HG02798 (cell line): ENCODE results near the gene CYP27B1.
"Not testable (repeated sequence)": the region's sequence is repeated elsewhere in the genome, so short reads cannot be mapped to it uniquely, and the experiment has no call there.

ENCODE experiments used
- ATAC-seq: cut with Tn5 transposase; IDR thresholded peaks from one replicate; pipeline ENCODE4 v1.9.1; 2021; ENCODE audit warnings: mild to moderate bottlenecking; ENCODE audit not compliant: unreplicated experiment, poor library complexity

Gene CYP27B1

GRCh38 chr12:57725851-57726150, 41.1 kb downstream of the CYP27B1 start:
- no peak for ATAC-seq

- ATAC-seq = no peak
These were observed 41.7 kb downstream of the CYP27B1 start for GRCh38 chr12:57724936-57725740.

GRCh38 chr12:57724003-57724935, 42.6 kb downstream of the CYP27B1 start:
- no peak for ATAC-seq

GRCh38 chr12:57723630-57723962, 43.3 kb downstream of the CYP27B1 start:
- no peak for ATAC-seq

GRCh38 chr12:57722716-57723629, 43.9 kb downstream of the CYP27B1 start:
- ATAC-seq = no peak

GRCh38 chr12:57721846-57722608, 44.9 kb downstream of the CYP27B1 start:
- not testable (repeated sequence) for ATAC-seq

GRCh38 chr12:57720606-57721595, 46.0 kb downstream of the CYP27B1 start:
- ATAC-seq = no peak

GRCh38 chr12:57719777-57720605, 46.9 kb downstream of the CYP27B1 start:
- no peak for ATAC-seq

GRCh38 chr12:57718641-57719528, 48.0 kb downstream of the CYP27B1 start:
- ATAC-seq = no peak

- ATAC-seq = no peak
These were observed 48.8 kb downstream of the CYP27B1 start for GRCh38 chr12:57717846-57718640.

GRCh38 chr12:57717131-57717530, 49.7 kb downstream of the CYP27B1 start:
- ATAC-seq = no peak

- ATAC-seq = no peak
These were observed 50.6 kb downstream of the CYP27B1 start for GRCh38 chr12:57716305-57716704.

- no peak for ATAC-seq
These were observed 51.1 kb downstream of the CYP27B1 start for GRCh38 chr12:57715786-57716185.

GRCh38 chr12:57715036-57715748, 51.7 kb downstream of the CYP27B1 start:
- not testable (repeated sequence) for ATAC-seq

GRCh38 chr12:57713209-57713608, 53.7 kb downstream of the CYP27B1 start:
- no peak for ATAC-seq
